HG02571 (cell line): Measurements from ENCODE around the gene PRKG2.
A peak's percentile ranks its signal among the peaks of the same experiment; 100 is the strongest.

Experiments used
- ATAC-seq: cut with Tn5 transposase; IDR thresholded peaks from one replicate; pipeline ENCODE4 v1.9.1; 2021; ENCODE audit warnings: mild to moderate bottlenecking, moderate library complexity; ENCODE audit not compliant: unreplicated experiment

The PRKG2 gene

DNA sequence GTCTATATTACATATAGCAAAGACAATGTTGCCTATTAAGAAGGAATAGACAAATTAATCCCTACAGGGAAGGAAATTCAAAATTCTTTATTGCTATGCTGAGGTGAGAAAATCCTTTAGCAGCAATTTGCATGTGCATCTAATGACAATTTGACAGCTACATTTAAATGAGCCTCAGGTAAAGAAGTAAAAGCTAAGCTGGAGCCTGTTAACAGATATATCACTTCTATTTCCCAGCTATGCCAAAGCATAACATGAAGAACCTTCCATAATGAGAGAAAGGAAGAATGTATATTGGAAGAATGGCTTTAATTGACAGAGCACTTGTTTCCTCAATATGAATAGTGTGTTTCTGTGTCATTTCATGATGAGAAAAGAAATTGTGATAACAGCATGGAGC, 112.9 kb downstream of the PRKG2 start:
- no peak for ATAC-seq

DNA sequence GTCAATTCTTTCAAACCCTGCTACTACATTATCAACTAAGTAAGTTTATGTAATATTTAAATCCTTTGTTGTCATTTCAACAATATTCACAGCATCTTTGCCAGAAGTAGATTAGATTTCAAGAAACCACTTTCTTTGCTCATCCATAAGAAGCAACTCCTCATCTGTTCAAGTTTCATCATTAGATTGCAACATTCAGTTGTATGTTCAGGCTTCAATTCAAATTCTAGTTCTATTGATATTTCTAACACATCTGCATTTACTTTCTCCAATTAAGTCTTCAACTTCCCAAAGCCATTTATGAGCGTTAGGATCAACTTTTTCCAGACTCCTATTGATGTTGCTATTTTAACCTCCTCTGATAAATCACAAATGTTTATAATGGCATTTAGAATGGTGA, 118.5 kb downstream of the PRKG2 start:
- no peak for ATAC-seq

DNA sequence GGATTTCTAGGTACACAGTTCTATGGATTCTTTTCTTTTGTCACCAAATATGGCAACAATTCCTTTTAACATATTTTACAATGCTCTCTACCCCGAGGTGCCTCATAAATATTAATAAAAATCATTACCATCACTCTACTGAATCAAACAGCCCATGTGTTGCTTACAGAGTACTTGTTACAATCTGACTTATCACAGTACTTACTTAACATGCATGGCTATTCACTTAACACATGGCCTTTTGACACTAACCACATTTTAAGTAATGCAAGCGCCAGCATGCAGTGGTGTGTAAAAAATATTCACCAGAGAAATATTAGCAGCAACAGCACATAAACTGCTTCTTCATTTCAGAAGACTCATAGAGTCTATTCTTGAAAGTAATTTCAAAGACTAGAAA, 119.6 kb downstream of the PRKG2 start:
- no peak for ATAC-seq

DNA sequence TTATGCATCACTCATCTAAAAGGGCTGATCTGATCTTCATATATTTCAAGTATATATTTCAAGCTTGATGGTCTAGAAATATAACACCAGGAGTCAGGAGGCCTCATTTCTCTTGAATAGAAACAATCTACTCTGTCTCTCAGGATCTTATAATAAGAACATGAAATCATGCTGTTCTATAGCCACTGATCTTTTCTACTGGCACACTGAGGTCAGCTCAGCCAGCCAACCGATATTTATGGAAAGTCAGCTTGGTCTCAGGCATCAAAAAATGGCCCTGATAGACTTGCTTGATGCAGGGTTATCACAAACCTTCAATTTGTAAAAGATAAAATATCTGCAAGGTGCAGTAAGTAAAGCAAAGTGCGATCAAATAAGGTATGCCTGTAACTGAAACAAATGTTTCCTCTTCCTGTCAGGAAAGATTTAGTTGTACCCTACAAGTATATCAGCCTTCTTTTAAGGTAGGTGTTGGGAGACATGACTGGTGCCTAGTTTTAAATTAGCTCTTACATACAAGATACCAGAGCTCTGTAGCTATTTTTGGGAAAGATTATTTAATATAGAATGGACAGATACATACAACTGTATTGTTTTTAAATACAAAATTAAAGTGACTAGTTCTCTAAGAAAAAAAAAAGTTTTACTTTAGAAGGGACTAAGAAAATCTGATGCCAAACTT, 121.2 kb downstream of the PRKG2 start:
- ATAC-seq: no peak

DNA sequence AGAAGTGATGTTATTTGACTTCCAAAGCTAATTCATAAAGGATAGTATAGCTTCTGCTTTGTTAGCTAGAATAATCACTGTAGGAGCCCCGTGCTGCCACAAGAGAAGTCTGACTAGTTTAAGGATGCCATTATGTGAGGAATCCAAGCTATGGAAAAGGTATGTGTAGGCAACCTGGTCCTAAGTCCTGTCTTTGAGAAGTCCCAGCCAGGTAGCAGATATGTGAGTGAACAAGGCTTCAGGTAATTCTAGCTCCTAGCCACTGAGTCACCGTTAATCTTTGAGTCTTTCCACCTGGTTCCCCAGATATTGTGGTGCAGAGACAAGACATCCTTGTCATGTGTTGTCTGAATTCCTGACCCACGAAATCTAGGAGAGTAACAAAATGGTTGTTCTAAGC, 129.0 kb downstream of the PRKG2 start:
- ATAC-seq: no peak

DNA sequence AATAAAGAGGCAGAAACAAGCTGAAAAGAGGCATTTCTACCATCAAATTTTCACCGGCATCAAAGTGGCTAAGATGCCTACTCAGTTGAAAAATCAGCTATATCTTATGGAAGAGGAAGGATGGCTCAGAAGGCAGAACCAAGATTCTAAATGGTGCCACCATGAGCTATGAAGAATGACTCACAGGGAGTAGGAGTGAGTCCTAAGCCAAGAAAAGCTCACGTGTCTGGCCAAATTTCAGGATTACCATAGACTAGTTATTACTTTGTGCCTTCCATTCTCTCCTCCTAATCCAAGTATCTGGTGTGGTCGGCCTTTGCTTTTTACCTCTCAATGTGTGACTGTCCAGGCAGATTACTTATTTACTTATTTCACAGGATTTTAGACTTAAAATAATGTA, 129.7 kb downstream of the PRKG2 start:
- ATAC-seq: no peak

DNA sequence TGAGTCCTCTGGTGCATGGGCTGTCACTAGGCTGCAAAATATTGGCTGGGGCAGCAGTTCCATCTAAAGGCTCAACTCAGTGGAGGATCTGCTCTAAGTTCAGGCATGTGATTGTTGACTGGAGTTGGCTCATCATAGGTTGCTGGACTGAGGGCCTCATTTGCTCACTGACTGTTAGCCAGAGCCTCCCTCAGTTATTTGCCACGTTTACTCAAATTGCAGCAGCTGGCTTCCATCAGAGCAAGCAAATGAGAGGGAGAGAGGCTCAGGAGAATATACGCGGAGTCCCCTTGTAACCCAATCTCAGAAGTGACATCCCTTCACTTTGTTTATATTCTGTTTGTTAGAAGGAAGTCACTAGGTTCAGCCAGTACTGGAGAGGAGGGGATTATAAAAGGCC, 130.4 kb downstream of the PRKG2 start:
- ATAC-seq: no peak

DNA sequence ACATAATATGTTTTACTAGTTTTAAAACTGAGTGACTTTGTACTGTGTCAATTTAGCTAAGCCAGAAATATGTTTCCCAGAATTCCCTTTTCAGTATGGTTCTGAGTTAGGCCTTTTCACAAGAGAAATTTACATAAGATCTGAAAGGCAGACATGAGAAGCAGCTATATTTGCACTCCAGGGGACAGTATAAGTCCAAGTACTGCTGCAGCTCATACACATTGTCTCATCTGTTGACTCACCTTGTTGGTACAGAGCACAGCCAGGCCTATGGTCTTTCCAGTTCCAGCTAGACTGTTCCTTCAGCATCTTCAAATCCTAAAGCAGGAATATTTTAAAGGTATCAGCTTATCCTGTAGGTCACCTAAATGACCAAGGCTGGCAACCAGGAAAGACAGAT, 131.0 kb downstream of the PRKG2 start:
- ATAC-seq: no peak

DNA sequence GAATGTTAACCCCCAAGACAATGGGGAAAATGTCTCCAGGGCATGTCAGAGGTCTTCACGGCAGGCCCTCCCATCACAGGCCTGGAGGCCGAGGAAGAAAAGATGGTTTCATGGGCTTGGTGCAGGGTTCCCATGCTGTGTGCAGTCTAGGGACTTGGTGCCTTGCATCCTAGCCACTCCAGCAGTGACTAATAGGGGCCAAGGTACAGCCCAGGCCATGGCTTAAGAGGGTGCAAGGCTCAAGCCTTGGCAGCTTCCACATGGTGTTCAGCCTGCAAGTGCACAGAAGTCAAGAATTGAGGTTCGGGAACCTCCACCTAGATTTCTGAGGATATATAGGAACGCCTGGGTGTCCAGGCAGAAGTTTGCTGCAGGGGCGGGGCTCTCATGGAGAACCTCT, 133.9 kb downstream of the PRKG2 start:
- ATAC-seq: no peak

DNA sequence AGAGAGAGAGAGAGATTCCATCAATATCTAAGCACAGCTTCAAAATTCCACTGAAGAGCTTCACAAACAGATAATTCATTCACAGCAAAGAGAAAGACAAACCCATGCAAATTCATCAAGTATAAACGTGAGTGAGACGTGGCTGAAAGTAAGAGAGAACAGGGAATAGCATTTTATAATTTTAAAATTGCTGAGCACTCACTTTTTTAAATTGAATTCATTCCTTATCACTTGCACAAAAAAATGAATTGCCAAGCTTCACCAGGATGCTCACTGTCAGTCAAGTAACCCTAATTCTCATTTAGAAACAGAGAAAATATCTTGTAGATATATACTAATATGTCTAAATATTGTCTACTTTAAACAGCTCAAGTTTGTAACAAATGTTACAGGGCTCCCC, 144.0 kb downstream of the PRKG2 start:
- ATAC-seq: no peak

DNA sequence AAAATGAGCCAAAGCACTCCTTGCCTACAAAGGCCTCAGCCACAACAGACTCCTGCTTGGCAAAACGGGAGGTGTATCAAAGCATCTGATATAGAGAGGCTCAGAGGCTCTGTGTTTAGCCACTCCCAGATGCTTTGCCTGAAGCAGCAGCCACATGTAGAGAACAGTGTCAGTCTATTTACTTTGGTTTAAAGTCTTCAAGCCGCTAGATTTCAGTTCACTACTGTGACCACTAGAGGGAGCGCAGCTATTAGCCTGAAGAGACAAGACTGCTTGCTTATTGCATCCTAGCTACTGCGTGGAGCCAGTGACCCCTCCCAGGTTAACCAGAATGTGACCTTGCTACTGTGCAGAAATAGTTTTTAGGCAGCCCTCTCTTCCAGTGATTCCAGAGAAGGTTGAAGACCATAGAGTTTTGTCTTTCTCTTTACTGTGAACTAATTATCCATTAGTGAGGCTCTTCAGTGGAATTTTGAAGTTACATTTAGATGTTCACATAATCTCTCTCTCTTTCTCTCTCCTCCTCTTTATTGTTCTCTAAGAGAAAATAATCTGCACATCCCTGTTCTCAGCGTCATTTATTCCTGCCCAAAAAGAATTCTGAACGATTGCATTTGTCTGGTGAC, 145.2 kb downstream of the PRKG2 start:
- peak; percentile 97 for ATAC-seq

DNA sequence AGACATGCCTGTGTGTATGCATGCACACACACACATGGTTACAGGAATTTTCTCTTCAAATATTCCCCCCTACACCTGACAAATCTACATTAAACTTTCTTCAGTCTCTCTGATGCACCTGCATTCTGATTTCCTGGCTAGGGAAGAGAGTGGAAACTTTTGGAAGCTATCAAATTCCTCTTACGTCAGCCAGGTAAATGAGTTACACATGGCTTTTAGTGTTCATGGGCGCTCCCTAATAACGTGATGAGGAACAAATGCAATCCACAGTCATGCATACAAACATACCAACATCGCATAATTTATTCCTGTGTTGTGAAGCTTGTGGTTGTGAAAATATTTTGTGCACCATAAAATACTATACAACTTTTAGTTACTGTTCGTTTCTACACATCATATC, 149.6 kb downstream of the PRKG2 start:
- ATAC-seq: no peak

DNA sequence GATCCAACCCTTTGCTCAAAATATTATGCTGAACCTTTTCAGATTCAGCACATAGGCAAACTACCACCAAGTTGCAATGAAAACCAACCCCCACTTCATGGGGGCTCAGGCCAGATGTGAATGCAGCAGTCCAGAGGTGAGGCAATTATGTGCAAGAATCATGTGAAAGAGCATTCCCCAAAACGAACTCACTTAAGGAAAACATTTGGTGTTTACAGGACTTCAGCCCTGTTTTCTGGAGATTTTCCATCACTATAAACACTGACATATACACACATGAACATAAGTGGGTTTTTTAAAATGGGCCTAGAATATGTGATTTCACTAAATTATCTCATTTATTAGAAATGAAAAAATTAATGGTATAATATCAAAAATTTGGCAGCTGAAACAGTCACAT, 153.0 kb downstream of the PRKG2 start:
- no peak for ATAC-seq

DNA sequence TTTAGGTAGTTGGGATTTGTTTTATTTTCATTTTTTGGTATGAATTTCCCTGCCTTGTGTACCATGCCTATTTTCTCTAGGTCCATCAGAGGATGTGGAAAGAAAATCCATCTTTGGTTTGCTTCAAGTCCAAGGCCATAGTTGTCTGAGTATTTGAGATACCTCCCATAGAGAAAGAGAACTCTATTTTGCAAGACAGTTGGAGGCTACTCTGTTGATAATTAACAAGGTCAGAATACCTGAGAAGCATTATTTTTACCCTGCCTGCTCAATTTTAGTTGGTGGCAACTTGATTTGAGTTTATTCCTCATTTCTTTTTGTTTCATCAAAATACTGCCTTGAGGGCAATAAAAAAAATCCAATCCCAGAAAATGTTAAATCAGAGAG, 153.7 kb downstream of the PRKG2 start:
- ATAC-seq: no peak

DNA sequence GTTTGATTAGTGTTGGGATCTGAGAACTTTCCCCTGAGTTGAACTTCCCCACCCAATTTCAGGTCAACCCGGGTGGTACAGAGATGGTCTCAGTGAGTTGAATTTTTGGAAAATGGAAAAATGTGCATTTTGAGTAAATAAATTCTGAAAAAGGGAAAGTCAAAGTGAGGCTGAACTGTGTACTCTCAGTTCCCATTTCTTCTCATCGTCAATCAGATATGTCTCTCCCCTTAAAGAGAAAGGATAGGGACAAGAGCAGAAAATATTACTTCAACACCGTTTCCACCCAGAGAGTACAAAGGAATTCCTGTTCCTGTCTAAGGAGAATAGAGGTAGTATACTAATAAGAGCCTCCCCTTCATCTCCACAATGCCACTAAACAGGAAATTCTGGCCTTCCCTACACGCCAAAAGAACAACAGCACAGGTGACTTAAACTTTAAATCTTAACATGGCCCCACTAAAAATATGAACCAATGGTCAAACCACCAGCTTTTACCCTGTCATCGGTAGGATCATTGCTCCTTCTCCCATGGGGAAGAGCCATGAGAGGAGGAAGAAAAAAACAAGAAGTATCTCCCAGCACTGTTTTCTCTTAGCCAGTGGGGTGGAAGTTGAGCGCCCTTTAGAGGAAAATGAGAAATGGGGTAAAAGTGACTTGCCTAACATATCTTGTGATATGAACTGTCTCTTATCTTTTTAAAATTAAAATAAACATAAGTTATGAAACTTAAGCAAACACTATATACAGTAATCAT, 154.3 kb downstream of the PRKG2 start:
- ATAC-seq: no peak

DNA sequence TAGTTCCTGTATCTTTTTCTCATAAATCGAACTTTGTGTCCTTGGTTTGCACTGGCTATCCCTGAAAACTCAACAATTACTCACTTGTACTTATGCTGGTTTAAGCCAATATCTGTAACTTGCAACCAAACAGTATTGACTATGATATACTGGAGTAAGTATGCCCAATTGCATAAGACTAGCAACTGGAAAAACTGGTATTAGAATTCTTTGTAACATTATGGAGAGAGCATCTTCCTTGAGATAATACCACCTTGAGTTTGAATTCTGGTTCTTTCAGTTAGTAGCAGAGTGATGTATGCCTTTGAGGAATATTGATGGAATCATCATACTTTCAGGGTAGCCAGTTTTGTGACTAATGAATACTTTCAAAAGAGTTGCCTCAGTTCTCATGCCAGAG, 156.4 kb downstream of the PRKG2 start:
- no peak for ATAC-seq

DNA sequence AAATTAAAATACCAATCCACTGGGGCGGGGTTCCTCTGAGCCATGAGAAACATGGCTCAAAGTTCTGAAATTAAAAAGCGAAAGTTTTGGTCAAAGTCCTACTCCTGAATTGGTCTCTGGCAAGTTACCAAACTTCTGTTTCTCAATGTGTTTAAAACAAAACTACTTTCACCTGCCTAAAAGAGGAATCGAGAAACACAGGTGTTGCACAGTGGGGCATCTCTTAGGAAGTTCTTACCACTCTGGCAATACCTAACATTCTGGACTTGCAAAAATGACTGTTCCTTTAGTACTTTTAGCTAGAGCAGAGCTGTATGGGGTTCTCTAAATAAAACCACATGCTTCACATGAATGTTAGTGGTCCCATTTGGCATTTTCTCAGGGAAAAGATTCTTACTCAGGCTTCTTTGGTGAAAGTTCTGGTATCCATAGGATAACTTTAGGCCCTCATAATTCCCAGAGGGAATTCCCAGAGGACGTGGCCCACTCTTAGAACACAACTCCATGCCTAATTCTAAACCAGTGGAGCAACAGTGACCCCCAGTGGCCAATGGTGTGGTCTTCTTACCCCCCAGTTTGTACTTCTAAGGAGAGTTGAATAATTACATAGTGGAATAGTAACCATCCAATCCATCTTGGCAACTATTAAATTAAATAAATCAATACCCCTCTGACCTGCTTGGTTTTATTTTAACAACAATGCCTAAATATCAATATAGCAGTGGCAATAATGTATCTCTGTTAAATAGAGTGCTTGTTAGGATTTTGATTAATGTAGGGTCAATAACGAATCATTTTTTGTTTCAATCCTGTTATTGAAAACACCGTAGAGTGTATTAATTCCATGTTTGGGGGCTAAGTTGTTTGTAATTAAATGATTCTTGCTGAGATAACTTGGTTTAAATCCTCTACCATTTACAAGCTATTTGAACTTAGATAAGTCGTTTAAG, 162.6 kb downstream of the PRKG2 start:
- ATAC-seq: peak; percentile 98

DNA sequence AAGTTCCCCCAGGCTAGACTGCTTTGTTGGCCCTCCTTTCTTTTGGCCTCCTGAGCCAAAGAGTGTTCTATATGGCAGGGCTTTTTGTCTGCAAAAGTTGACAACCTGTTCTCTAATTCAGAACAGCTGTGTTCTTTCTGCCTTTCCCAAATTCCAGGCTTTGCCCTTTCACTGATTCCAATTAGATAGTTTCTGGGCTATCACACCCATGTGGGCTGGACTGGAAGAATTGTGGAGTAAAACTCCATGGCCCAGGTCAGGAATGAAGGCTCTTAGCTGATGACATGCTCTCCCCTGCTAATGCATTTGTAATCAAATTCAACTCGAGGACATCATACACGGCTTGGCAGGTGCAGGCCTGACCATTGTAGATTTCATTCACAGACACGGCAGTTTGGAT, 165.1 kb downstream of the PRKG2 start:
- no peak for ATAC-seq

DNA sequence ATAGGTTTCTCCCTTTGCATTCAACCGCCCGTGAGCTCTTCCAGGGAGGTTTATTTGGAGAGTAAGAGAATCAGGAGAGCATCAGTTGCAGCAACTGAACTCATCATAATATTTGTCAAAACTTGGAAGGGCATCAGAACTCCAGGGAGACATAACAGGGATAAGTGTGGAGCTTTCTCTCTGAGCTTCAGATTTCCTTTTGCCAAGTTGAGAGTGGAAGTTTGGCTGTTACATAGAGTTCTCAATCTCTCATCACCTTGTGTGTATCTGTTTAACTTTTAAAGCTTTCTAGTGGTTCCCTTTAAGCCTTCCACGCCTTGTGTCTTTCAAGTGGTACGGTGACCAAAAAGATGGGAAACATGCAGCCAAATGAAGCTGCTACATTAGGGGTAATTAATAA, 165.7 kb downstream of the PRKG2 start:
- ATAC-seq: no peak

DNA sequence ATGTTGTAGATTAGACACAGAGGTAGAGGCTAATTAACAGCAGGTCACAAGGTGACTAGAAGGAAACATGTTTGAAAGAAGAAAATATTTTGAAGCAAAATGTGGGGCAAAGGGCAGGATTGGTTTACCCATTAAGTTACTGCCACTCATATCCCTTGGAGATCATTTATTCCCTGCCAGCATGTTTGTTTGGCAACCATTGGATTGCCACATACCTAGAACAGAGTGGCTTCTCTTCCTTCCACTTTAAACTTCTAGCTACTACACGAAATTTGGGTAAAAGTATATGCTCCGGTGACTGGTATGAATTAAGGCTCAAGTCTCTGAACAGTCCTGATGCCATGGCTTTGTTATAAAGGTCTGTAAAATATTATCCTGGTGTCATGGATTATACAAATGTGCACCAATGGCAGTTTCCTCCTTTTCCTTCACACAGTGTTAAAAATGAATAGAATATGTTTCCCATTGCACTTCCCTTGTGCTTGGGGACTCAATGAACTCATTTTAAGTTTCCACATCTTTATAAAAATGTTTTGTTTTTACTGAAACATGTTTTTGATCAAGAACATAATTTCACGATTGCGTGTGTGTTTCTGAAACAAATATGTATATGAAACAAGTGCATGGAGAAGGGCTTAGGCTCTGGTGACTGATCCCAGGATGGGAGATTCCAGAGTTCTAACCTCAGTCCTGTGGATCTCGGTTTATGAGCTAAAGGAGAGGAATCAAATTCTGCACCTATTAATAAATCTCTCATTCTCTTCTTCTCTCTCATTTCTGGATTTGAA, 172.2 kb downstream of the PRKG2 start:
- ATAC-seq: no peak
